ENCODE results near the gene CDK19. TPM values are rescaled to one million over a fixed set of nuclear protein-coding genes. Genes with fewer than 3 reads are reported as not detected.
"Not testable (repeated sequence)": the region's sequence is repeated elsewhere in the genome, so short reads cannot be mapped to it uniquely, and the experiment has no call there.

Gene CDK19
- total RNA-seq, 1 donor from 2014 or later = 19.0 TPM

DNA sequence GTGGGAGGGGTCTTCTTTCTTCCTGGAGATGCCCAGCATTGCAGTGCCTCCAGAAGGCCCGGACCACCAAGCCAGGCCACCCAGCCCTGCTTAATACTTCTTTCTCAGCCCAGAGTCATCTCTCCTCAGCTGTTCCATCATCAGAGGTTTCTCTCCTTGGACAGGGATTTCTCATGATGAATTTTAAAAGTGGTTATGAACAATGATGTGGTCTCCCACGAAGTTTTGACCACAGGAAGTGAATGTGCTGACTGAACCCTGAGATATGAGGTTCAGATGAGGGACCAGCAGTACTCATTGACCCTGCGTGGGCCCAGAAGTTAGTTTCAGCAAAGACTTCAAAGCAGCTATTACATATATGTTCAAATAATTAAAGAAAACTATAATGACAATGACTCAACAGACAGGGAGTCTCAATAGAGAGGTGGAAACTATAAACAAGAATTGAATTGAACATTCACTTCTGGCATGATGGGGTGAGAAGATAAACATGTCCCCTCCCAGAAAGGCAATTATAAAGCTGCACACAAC, 224.4 kb downstream of the CDK19 start:
- H3K27ac Mint-ChIP-seq (ENCODE audit: unreplicated experiment) = no peak overlapping the region
- TF ChIP-seq, protein P1, sequence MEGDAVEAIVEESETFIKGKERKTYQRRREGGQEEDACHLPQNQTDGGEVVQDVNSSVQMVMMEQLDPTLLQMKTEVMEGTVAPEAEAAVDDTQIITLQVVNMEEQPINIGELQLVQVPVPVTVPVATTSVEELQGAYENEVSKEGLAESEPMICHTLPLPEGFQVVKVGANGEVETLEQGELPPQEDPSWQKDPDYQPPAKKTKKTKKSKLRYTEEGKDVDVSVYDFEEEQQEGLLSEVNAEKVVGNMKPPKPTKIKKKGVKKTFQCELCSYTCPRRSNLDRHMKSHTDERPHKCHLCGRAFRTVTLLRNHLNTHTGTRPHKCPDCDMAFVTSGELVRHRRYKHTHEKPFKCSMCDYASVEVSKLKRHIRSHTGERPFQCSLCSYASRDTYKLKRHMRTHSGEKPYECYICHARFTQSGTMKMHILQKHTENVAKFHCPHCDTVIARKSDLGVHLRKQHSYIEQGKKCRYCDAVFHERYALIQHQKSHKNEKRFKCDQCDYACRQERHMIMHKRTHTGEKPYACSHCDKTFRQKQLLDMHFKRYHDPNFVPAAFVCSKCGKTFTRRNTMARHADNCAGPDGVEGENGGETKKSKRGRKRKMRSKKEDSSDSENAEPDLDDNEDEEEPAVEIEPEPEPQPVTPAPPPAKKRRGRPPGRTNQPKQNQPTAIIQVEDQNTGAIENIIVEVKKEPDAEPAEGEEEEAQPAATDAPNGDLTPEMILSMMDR (IDR thresholded peaks at IDR 0.05; ENCODE audit: unreplicated experiment) = no peak
- DNase-seq (ENCODE audit: low spot score) = no peak

DNA sequence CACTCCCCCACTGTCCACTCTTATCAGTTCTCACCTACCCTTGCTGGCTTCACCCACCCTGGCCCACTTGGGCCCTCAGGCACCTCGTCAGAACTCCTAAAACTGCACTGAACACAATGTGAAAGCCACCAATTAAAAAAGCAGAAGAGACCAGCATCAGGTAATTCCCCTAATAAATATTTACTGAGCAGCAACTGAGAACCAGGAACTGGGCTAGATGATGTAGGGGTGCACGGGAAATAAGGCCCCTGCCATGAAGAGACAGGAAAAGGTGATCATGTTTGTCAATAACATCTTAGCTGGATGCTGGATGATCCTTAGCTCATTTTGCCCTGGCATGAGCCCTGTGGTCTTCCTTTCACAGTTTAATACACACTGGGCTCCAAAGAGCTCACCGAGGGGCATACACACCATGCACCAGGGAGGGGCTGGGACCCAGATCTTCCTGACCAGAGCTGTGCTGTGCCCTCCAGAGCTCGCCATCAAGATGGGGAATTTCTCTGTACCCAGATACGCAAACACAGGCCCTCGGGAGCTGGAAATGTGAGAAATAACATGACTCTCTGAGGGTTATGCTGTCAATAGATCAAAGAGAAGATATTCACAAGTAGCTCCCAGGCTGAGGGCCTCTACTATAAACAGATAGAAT, 225.3 kb downstream of the CDK19 start:
- H3K4me1 Mint-ChIP-seq (ENCODE audit: unreplicated experiment) = no peaks in the 10 kb centered on the region
- H3K4me3 Mint-ChIP-seq (ENCODE audit: unreplicated experiment) = no peak overlapping the region
- TF ChIP-seq, protein P1 (IDR thresholded peaks at IDR 0.05; ENCODE audit: unreplicated experiment) = no peak
- no peak for DNase-seq (ENCODE audit: low spot score)
- no peaks in the 10 kb centered on the region for H3K27me3 Mint-ChIP-seq (ENCODE audit: unreplicated experiment)
- no peak overlapping the region for H3K27ac Mint-ChIP-seq (ENCODE audit: unreplicated experiment)
- H3K36me3 Mint-ChIP-seq (ENCODE audit: low read depth, unreplicated experiment) = no peaks in the 10 kb centered on the region
- no peaks in the 10 kb centered on the region for H3K9me3 Mint-ChIP-seq (ENCODE audit: unreplicated experiment)

More for the DNA sequence above, 224.4 kb downstream of the CDK19 start:
- Mint-ChIP-seq H3K4me3 (ENCODE audit: unreplicated experiment) (no peak overlapping the region), H3K27me3 (ENCODE audit: unreplicated experiment) (no peaks in the 10 kb centered on the region), H3K36me3 (ENCODE audit: low read depth, unreplicated experiment) (no peaks in the 10 kb centered on the region), H3K9me3 (ENCODE audit: unreplicated experiment) (no peaks in the 10 kb centered on the region), H3K4me1 (ENCODE audit: unreplicated experiment) (no peaks in the 10 kb centered on the region)

DNA sequence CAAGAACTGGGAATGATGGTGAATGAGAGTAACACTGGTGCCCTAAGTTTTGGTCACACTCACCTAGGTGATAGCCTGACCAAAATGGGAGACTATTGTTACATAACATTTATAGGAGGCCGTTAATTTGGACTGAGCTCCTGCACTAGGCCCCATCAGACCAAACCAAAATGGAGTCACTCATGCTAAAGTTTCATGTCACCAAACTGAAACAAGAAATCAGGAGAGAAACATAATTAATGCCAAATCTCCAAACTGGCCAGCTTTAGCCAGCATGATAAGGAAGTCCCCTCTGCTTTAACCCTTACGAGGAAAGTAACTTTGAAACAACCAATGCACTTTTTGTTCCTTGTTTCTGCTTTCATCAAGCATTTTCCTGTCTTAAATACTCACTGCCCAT, 227.9 kb downstream of the CDK19 start:
- TF ChIP-seq, protein P1 (IDR thresholded peaks at IDR 0.05; ENCODE audit: unreplicated experiment) = no peak
- Mint-ChIP-seq H3K27ac (ENCODE audit: unreplicated experiment) (no peak overlapping the region), H3K9me3 (ENCODE audit: unreplicated experiment) (no peaks in the 10 kb centered on the region), H3K36me3 (ENCODE audit: low read depth, unreplicated experiment) (no peaks in the 10 kb centered on the region), H3K27me3 (ENCODE audit: unreplicated experiment) (no peaks in the 10 kb centered on the region), H3K4me3 (ENCODE audit: unreplicated experiment) (no peak overlapping the region), H3K4me1 (ENCODE audit: unreplicated experiment) (no peaks in the 10 kb centered on the region)
- DNase-seq (ENCODE audit: low spot score) = no peak

DNA sequence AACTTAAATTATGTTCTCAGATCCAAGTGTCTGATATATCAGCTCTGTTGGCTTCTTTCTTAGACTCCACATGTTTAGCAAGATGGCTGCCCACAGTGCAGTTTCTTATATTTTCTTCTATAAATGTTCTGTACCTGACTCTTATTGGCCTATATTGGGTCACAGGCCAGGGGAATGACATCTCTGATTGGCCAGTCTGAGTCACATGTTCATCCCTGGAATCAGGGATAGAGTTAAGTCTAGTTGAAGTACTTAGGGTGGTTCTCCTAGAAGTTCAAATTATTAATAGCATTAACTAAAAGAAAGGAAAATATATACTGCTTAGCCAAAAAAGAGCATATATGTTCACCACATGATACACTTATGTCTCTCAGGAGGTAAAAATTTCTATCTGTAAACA, 233.6 kb downstream of the CDK19 start:
- Mint-ChIP-seq H3K4me1 (ENCODE audit: unreplicated experiment) (no peaks in the 10 kb centered on the region), H3K27me3 (ENCODE audit: unreplicated experiment) (peaks cover 3% of the 10 kb centered on the region), H3K9me3 (ENCODE audit: unreplicated experiment) (no peaks in the 10 kb centered on the region), H3K27ac (ENCODE audit: unreplicated experiment) (no peak overlapping the region), H3K4me3 (ENCODE audit: unreplicated experiment) (no peak overlapping the region), H3K36me3 (ENCODE audit: low read depth, unreplicated experiment) (no peaks in the 10 kb centered on the region)
- TF ChIP-seq, protein P1 (IDR thresholded peaks at IDR 0.05; ENCODE audit: unreplicated experiment) = no peak
- no peak for DNase-seq (ENCODE audit: low spot score)

DNA sequence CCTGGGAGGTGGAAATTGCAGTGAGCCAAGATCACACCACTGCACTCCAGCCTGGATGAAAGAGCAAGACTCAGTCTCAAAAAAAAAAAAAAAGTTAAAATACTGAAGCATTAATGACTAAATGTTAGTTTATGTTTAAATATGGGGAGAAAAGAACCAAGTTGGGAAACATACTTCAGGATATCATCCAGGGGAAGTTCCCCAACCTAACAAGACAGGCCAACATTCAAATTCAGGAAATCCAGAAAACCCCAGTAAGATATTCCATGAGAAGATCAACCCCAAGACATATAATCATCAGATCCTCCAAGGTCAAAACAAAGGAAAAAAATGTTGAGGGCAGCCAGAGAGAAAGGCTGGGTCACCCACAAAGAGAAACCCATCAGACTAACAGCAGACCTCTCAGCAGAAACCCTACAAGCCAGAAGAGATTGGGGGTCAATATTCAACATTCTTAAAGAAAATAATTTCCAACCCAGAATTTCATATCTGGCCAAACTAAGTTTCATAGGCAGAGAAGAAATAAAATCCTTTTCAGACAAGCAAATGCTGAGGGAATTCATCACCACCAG, 237.6 kb downstream of the CDK19 start:
- not testable (repeated sequence) for H3K27ac Mint-ChIP-seq (ENCODE audit: unreplicated experiment); H3K36me3 Mint-ChIP-seq (ENCODE audit: low read depth, unreplicated experiment); H3K4me3 Mint-ChIP-seq (ENCODE audit: unreplicated experiment); H3K4me1 Mint-ChIP-seq (ENCODE audit: unreplicated experiment); H3K27me3 Mint-ChIP-seq (ENCODE audit: unreplicated experiment); H3K9me3 Mint-ChIP-seq (ENCODE audit: unreplicated experiment); DNase-seq (ENCODE audit: low spot score)

All from endothelial cell (in vitro differentiated cells).